ENCODE results near the gene TTLL12. TPM values are rescaled to one million over a fixed set of nuclear protein-coding genes. Genes with fewer than 3 reads are reported as not detected.

The TTLL12 gene
- total RNA-seq, result 100 to 1,000 TPM; 104 to 106 TPM

GRCh38 chr22:43186272-43187170 is at the start of gene TTLL12:
TSS of gene TTLL12 (minus strand) at chr22:43187134. CDS start at chr22:43187069, 65 bp downstream.
- H3K27me3 Mint-ChIP-seq, result no peaks in the 10 kb centered on the region
- peak within 1 kb of the TSS; percentile 93 for H3K27ac Mint-ChIP-seq
- H3K9me3 Mint-ChIP-seq, result peaks cover 2% of the 10 kb centered on the region
- H3K36me3 Mint-ChIP-seq, result peaks cover 18% of the 10 kb centered on the region
- DNase-seq, result peak; percentile 71
- peaks cover 14% of the 10 kb centered on the region for H3K4me1 Mint-ChIP-seq
- H3K4me3 Mint-ChIP-seq, result peak within 1 kb of the TSS; percentile 89

DNA sequence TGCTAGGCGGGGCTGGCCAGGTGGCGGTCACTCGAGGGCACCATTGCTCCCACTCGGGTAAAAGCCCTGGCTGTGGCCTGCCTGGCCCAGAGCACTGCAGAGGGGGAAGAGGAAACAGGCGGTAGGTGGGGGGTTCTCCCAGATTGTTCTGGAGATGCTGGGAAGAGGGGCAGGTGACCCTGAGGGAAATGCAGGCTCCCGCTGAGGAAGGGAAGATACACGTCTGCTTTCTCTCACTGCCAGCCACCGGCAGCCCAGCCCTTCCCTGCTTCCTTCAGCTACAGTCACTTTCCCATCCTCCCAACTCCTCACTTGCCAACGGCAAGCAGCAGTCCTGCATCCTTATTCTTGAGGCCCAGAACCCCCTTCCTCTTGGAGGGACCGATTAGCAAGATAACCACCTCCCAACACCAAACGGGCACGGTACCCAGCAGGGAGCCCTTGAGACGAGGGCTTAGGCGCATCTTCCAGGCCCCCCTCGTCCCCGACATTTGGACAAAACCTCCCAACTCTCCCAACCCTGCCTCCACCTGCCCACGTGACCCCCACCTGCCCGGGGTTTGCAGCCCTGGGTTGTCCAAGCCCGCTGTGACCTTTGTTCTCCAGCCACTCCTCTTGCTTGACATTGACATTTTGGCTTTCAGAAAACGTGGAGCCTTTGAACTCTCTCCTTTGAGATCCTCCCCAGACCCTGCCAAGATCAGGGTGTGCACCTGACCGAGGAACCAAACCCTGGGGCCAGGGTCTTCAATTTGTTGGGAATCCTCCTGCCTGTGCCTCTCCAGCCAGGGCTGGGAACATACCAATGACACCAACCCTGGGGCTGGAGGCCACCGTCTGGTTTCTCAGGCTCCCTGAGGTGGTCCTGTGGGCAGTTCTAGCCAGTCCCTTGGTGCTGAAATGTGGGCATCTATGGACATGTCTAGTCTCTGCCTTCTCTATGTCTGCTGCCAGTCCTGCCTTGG is 48.8 kb upstream of the TTLL12 start:
- no peak overlapping the region for H3K4me3 Mint-ChIP-seq
- H3K9me3 Mint-ChIP-seq, result no peaks in the 10 kb centered on the region
- no peak overlapping the region for H3K27ac Mint-ChIP-seq

GRCh38 chr22:43234264-43234988 is 47.5 kb upstream of the TTLL12 start:
- Mint-ChIP-seq H3K9me3 (no peaks in the 10 kb centered on the region), H3K27me3 (peaks cover 5% of the 10 kb centered on the region), H3K4me1 (peaks cover 4% of the 10 kb centered on the region), H3K27ac (no peak overlapping the region), H3K36me3 (no peaks in the 10 kb centered on the region), H3K4me3 (no peak overlapping the region)
- DNase-seq, result no peak

More for the DNA sequence above, 48.8 kb upstream of the TTLL12 start:
- no peak for DNase-seq
- peaks cover 5% of the 10 kb centered on the region for H3K27me3 Mint-ChIP-seq
- no peaks in the 10 kb centered on the region for H3K36me3 Mint-ChIP-seq
- H3K4me1 Mint-ChIP-seq, result peaks cover 4% of the 10 kb centered on the region

- Mint-ChIP-seq H3K27me3 (peaks cover 5% of the 10 kb centered on the region), H3K4me1 (peaks cover 4% of the 10 kb centered on the region), H3K4me3 (no peak overlapping the region), H3K36me3 (no peaks in the 10 kb centered on the region), H3K9me3 (no peaks in the 10 kb centered on the region), H3K27ac (no peak overlapping the region)
- DNase-seq, result no peak
Measured at GRCh38 chr22:43233529-43233928, 46.6 kb upstream of the TTLL12 start.

DNA sequence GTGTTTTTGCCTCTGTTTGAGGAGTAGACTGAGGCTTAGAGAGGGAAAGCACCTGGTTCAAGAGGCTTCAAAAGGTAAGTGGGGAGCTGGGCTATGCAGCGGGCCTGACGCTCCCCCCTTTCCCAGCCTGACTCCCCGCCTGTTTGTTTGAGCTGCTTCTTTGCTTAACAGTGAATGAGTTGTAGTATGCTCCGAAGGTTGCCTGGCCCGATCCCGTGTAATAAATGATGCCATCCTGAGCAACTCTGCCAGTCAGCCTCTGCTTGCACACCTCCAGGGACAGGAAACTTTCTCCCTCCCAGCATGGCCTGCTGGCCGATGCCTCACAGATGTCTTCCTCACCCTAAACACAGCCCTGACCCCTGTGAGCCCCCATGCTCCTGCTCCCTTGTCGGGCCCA is 45.5 kb upstream of the TTLL12 start:
- Mint-ChIP-seq H3K4me1 (peaks cover 4% of the 10 kb centered on the region), H3K27ac (no peak overlapping the region), H3K36me3 (no peaks in the 10 kb centered on the region), H3K27me3 (peaks cover 5% of the 10 kb centered on the region), H3K4me3 (no peak overlapping the region), H3K9me3 (no peaks in the 10 kb centered on the region)
- DNase-seq, result no peak

DNA sequence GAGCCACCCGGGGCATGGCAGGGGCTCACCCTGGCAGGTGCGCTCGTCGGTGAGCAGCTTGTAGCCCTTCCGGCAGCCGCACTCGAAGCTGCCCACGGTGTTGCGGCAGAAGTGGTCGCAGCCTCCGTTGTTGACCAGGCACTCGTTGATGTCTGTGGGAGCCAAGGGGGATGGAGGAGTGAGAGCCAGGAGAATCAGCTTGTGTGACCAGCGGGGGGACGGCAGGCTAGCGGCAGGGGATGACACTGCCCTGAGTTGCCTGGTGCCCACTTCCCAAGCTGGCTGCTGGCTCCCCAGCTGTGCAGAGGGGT is 44.7 kb upstream of the TTLL12 start:
- Mint-ChIP-seq H3K27ac (no peak overlapping the region), H3K9me3 (no peaks in the 10 kb centered on the region), H3K4me3 (no peak overlapping the region), H3K27me3 (peaks cover 5% of the 10 kb centered on the region), H3K36me3 (no peaks in the 10 kb centered on the region), H3K4me1 (peaks cover 4% of the 10 kb centered on the region)
- no peak for DNase-seq

- Mint-ChIP-seq H3K36me3 (no peaks in the 10 kb centered on the region), H3K9me3 (no peaks in the 10 kb centered on the region), H3K4me1 (peaks cover 5% of the 10 kb centered on the region), H3K27me3 (peaks cover 5% of the 10 kb centered on the region), H3K4me3 (no peak overlapping the region), H3K27ac (no peak overlapping the region)
- peak; percentile 70 for DNase-seq
Measured at GRCh38 chr22:43230971-43231723, 44.2 kb upstream of the TTLL12 start.

GRCh38 chr22:43230571-43230970 is 43.6 kb upstream of the TTLL12 start:
- Mint-ChIP-seq H3K9me3 (no peaks in the 10 kb centered on the region), H3K27ac (no peak overlapping the region)
- DNase-seq, result no peak

DNA sequence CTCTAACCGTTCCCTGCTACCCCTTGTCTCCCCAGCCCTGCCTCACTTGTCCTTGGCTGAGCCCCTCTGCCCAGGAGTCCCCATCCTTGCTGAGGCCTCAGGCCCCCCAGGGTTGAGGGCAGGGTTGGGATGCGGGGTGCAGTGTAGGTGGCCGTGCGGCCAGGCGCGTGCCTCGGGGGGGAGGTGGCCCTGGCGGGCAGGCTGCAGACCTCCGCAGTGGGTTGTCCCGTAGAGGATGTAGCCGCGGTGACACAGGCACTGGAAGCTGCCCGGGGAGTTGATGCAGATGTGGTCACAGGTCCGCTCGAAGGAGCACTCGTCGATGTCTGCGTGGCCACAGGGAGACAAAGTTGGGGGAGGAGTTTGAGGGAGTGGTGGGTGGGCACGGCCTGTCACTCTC is 41.9 kb upstream of the TTLL12 start:
- Mint-ChIP-seq H3K4me1 (peaks cover 8% of the 10 kb centered on the region), H3K9me3 (no peaks in the 10 kb centered on the region), H3K27ac (no peak overlapping the region), H3K4me3 (no peak overlapping the region), H3K36me3 (no peaks in the 10 kb centered on the region), H3K27me3 (peaks cover 5% of the 10 kb centered on the region)
- no peak for DNase-seq

More at GRCh38 chr22:43230571-43230970, 43.6 kb upstream of the TTLL12 start:
- H3K27me3 Mint-ChIP-seq, result peaks cover 5% of the 10 kb centered on the region
- H3K36me3 Mint-ChIP-seq, result no peaks in the 10 kb centered on the region
- no peak overlapping the region for H3K4me3 Mint-ChIP-seq
- peaks cover 8% of the 10 kb centered on the region for H3K4me1 Mint-ChIP-seq

GRCh38 chr22:43228330-43228729 is 41.4 kb upstream of the TTLL12 start:
- H3K36me3 Mint-ChIP-seq, result no peaks in the 10 kb centered on the region
- DNase-seq, result no peak
- H3K9me3 Mint-ChIP-seq, result no peaks in the 10 kb centered on the region
- peaks cover 8% of the 10 kb centered on the region for H3K4me1 Mint-ChIP-seq
- no peak overlapping the region for H3K27ac Mint-ChIP-seq
- H3K27me3 Mint-ChIP-seq, result peaks cover 5% of the 10 kb centered on the region
- no peak overlapping the region for H3K4me3 Mint-ChIP-seq

GRCh38 chr22:43227239-43227630 is 40.3 kb upstream of the TTLL12 start:
- Mint-ChIP-seq H3K27me3 (peaks cover 5% of the 10 kb centered on the region), H3K4me1 (peaks cover 8% of the 10 kb centered on the region), H3K4me3 (no peak overlapping the region), H3K36me3 (no peaks in the 10 kb centered on the region), H3K9me3 (no peaks in the 10 kb centered on the region), H3K27ac (no peak overlapping the region)
- no peak for DNase-seq

- peaks cover 8% of the 10 kb centered on the region for H3K4me1 Mint-ChIP-seq
- H3K27me3 Mint-ChIP-seq, result peaks cover 5% of the 10 kb centered on the region
- peak; percentile 14 for DNase-seq
- no peaks in the 10 kb centered on the region for H3K36me3 Mint-ChIP-seq
- H3K27ac Mint-ChIP-seq, result no peak overlapping the region
- H3K9me3 Mint-ChIP-seq, result no peaks in the 10 kb centered on the region
- no peak overlapping the region for H3K4me3 Mint-ChIP-seq
Measured at GRCh38 chr22:43226377-43227238, 39.7 kb upstream of the TTLL12 start.

DNA sequence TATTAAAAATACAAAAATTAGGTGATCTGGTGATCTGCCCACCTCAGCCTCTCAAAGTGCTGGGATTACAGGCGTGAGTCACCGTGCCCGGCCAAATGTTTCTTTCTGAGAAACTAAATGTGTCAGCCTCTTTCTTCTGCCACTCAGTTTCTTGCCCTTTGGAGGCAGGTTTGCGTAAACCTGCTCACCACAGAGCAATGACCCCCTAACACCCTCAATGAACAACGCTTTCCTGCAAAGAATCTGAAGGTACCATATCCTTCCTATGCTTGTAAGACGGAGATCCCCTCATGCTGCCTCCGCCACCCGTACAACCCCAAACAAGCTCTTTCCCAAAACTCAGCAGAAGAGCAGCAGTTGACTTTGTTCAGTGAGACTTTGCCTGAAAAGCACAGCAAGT is 38.7 kb upstream of the TTLL12 start:
- Mint-ChIP-seq H3K4me3 (no peak overlapping the region), H3K36me3 (no peaks in the 10 kb centered on the region), H3K27me3 (no peaks in the 10 kb centered on the region), H3K9me3 (no peaks in the 10 kb centered on the region), H3K4me1 (peaks cover 4% of the 10 kb centered on the region), H3K27ac (no peak overlapping the region)
- DNase-seq, result no peak
